Kidney capillary endothelial cell (primary cell): ENCODE results near the gene CNKSR2.

Experiments used
- DNase-seq: peaks from one replicate; pipeline ENCODE4 v3.0.0-alpha.2; 2018; ENCODE audit warnings: low spot score

CNKSR2 gene

DNA sequence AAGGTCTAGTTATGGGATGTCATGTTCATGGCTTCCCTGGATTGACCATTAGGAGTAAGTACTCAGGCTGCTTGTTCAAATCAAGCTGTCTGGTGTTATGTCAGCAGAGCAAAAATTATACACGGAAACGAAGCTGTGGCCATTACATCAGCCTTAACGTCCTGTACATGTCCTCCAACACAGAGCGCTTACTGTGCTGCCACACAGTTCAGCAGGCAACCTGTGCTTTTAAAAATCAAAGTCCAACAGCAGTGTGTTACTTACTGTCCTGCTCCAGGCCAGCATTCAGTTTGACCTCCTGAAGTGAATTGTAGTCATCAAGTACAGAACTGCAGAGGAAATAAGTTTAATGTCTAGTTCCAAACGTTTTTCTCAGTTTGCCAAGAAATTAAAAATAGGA is 237.9 kb downstream of the CNKSR2 start:
- DNase-seq: no peak

DNA sequence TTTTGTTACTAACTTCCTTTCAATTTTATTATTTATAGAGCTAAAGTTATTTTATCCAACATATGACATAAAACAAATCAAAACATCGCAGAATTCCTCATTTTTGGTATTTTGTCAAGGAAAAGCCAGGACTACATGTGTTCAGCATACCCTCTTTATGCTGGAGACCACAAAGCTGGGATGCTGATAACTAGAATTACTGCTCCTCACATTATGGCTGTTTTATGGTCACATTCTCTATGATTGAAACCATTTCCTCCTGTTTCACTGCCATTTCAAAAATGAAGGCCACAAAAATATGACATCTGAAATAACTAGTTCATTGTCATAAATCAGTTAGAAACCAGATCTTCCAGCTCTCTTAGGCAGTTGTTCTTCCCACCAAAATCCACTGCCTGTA is 242.2 kb downstream of the CNKSR2 start:
- no peak for DNase-seq

DNA sequence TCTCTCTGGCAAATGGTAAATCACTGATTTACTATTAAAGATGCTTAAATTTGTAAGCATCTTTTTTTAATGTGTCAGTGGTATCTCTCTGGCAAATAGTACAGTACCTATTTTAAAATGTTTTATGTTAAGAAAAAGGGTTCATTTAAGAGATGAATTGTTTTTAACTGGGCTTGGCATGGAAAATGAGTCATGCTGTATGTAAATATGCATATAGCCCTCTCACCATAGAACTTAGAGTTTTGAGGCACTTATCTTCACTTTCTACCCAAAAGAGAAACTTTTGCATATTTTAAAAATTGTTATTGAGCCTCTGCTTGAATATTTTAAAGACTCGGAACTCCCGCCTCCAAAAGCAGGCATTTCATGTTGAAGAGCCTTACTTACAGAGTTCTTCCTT is 246.0 kb downstream of the CNKSR2 start:
- DNase-seq: no peak

DNA sequence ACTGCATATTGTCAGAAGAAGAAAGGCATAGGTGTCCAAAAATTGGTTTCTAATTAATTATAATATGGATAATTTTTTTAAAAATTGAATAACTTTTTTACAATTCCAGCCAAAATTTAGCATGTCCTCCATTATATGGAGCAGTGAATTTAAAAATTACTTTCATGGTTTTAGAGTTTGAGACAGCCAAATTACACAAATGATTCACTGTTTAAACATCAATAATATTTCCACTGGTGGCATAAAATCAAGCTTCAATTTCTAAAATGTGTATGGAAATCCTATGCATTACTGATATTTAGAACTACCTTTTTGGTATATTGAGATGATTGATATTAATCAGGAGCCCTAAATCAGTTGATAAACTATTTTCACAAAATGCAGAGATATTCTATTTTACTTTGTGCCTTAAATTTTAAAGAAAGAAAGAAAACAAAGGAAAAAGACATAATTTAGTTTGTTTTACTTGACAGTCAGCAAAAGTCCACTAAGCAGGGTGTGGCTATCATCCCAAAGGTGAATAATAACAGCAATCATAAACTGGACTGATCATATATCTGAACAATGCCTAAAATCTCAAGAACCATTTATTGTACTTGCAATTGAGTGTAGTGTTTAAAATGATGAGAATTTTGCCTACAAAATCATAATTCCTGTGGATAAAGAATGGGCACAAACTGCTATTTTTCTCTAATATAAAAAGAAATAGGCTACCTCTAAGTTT is 249.7 kb downstream of the CNKSR2 start:
- no peak for DNase-seq

DNA sequence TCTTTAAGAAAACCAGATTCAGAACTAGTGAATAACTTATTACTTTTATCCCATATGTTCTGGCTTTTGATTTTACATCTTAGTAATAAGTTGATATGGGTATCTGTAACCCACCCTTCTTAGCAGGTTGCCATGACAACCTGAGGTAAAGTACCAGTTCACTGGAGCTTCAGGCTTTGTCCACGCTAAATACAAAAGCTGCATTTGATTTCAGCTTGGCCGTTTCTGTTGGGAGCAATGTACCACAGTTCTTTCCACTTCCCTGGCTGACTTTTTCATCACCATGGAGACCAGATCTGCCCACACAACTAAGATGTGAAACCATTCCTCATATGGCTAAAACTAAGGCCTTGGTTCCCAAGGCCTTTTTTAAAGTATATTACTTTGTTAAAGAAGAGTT is 257.8 kb downstream of the CNKSR2 start:
- no peak for DNase-seq

DNA sequence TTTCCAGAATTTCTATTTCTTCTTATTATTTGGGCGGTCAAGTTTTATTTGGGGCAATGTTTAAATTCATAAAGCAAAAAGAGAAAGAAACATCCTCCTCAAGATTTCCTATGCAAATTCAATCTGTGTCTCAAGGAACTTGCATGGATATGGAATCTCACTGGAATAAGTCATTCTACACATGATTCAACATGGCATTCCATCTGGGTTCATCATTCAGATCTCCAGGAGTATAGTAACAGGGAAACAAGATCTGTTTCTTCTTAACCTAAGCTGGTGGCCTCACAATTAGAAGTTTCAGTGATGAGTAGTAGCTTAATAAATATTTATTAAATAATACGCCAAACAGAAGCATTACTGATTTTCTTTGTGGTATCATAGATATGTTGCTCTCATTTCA is 264.1 kb downstream of the CNKSR2 start:
- no peak for DNase-seq

DNA sequence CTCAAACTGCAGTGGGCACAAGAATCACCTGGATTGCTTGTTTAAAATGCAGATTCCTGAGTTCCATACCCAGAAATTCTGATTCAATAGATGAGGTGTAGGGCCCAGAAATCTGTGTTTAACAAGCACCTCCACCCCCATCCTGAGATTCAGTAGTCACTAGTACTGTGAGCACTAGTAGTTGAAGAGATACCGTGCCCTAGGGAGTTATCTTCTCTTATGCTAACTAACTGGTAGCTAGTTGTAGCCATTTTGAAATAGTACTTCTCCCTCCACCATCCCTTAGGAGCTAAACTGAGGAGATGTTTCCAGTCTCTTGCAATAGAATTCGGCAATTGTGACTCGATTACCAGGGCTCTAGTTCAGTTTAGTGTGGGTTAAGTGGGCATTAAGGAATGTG is 265.6 kb downstream of the CNKSR2 start:
- DNase-seq: no peak

DNA sequence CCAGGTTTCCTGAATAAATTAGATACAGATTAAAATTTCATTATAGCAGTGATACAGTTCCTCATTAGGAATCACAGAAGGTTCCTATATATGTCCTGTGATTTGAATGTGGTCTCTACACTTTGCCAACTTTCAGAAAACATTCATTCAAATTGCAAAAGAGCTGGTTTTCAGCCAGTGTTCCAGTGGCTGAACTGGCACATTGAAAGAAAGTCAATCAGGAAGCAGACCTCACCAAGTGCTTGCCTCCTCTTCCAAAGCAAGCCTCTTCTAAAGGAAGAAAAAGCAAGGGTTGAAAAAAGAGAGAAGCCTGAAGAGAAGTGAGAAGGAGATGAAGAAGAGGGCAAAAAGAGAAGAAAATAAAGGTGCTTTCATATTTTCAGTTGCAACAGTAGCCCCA is 271.2 kb downstream of the CNKSR2 start:
- DNase-seq: no peak

DNA sequence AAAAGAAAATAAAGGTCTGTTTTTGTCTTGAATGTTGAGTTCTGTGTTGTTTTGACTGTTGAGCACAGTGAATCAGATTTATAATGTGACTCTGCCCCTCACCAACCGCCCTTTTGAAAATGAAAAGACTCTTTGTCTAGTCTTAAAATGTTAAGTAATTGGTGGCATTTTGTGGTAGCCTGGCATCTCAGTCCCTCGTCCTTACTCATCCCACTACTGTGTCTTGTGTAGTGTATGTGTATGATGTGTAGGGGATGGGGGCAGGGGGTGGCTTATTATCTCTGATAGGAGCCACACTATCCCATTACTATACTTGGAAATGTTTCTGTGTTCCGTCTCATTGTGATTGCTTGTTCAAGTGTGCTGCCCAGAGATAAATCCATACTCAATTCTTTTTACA is 271.7 kb downstream of the CNKSR2 start:
- DNase-seq: no peak

DNA sequence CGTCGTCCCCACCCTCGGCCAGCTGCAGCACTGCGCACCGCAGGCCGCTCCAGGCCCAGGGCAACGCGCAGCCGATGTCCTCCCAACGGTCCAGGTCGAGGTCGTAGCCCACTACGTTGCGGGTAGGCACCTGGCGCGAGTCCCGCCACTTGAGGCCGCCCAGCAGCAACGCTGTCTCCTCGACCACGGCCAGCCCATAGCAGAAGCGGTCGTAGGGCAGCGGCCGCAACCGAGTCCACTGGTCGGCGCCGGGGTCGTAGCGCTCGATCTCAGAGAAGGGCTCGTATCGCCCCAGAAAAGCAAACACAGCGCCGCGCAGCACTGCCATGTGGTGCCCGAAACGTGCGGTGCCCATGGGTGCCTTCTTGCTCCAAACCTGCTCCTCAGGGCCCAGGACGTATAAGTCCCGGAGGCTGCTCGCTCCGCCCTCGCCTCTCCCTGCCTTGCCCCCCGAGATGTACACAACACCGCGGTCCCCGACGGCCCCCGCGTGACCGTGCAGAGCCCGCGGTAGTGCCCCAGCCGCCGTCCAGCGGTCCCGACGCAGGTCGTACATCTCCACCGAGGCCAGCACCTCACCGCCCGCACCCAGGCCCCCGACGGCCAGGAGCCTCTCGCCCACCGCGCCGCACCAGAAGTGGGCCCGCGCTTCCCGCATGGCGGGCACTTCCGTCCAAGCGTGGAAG is 281.8 kb downstream of the CNKSR2 start:
- DNase-seq: no peak

DNA sequence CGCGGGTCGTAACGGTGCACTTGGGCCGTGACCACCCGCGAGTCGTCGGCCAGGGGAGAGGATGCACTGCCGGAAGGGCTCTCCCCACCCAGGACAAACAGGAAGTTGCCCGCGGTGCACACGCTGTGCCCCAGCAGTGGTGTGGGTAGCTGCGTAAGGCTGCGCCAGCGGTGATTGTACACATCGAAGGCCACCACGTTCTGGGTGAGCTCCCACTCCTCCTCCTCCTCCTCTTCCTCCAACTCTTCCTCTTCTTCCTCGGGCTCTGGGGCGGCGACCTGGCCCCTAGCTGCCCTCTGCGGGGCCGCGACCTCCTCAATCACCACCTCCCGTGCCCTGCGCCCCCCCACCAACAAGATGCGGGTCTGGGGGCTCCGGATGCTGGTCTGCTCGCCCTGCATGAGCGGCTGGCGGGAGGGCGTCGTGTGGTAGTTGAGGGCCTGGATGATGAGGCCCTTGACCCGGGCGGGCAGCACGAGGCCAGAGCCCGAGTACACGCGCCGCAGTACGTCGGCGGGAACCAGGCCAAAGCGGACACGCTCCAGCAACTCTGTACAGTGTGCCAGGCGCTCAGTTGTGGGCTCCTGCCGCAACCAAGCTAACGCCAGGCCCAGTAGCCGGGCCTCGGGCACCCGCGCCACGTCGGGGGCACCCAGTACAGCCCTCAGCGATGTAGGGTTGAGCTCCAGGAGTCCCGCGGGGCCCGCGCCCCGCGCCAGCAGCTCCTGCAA is 282.5 kb downstream of the CNKSR2 start:
- DNase-seq: no peak

DNA sequence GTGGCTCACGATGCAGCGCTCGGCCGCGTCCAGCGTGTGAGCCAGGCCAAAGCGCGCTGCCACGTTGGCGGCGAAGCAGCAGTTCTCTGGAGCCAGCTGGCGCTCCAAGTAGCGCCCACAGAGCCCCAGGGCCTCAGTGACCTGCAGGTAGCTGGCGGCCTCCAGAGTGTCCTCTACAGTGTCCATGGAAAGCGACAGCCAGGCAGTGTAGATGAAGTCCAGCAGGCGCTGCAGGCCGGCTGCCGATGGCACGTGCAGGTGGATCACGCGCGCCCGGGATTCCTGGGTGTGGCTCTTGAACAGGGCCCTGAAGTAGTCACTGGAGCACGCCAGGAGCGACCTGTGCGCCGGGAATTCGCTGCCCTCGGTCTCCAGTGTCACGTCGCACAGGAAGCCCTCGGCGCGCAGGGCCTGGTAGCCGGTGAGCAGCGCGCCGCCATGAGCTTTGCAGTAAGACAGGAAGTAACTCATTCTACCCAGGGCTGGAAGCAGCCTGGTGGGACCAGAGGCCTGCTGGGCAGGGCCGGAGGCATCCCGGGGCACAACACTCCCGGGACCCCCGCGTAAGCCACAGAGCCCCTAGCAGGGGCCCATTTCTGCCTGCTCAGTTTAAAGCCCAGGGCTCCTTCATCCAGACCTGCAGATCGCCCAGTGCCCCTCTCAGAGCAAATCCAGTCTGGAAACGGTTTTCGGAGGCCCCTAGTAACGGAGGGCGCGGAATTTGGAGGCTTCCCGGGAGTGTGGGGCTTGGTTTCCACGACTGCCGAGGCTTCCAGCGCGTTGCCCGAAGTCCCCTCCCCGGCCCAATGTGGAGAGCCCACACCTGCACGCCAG is 283.3 kb downstream of the CNKSR2 start:
- no peak for DNase-seq

DNA sequence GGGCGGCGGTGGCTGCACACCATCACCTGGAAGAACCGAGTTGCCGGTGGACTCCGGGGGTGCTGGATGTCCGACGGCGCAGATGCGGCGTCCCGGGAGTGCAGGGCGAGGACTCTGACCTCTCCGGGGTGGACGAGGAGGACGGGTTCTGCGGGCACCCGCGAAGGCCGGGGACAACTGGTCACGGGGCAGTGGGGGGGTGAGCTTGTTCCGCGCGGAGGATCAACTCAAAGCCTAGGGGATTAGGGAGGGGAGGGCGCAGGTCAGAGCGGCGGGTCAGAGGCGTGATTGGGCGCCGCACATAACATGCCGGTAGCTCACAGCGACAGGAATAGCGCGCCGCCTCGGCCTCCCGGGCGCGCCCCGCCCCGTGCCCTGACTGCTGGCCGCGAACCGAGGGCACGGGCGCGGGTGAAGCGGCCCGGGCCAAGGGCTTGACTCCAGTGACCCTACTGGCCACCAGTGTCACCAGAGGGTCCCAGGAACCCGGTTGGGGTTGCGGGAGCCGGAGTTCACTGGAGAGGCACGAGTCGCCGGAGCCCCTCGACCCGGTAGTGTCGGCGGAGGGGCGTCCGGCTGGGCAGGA is 284.0 kb downstream of the CNKSR2 start, which contains the start of gene KLHL34:
KLHL34 (minus strand) TSS at position 179 of the 586 bp plus-strand sequence. CDS start 542 bp downstream, outside the sequence.
- DNase-seq: no peak

DNA sequence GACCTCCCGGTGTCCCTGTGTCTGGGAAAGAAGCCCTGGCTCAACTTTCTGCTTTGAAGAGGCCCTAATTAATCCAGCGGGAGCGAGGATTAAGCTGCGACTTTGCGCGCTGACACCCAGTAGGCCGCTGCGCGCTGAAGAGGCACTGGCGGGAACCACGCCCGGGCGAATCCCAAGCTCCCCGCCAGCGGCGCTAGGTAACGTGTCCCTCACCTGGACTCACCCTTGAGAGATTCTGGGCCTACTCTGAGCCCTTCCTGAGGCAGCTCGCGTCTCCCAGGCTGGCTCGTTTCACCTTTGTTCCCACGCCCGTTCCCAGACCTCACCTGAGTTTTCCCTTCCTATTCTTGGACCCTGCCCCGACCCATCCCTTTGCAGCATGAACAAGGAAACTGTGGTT is 284.5 kb downstream of the CNKSR2 start:
- DNase-seq: no peak

DNA sequence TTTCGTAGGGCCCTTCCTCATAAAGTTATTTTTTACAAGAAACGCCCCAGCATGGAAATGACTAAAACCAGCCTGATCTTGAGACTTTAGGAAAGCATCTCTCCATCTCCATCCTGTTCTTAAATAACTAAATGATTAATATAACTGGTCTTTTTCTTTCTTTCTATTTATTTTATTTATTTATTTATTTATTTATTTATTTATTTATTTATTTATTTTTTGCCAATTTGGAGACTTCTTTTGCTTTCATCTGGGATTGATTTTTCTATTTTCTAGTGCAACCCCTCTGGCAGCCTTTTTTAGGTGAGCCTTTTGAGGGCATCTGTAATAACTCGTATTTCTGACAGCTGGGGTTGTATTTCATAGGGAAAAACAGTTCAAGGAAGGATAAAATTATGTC is 285.1 kb downstream of the CNKSR2 start:
- DNase-seq: no peak

DNA sequence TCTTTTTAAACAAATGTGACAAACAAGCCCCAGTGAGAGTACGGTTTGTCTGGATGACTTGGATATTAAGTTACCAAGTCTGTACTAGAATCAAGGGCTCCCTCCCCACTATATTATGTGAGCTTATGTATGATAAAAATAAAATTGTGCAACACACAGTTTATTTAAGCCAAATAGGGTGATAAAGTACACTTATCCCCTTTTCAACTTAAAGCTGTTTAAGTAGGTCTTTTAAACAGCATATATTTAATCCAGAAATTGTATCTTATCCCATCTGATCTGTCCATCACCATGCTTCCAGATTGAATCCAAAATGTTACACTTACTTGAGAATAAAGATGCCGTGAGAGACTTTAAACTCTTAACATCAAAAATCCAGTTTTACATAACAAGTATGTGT is 285.9 kb downstream of the CNKSR2 start:
- no peak for DNase-seq

DNA sequence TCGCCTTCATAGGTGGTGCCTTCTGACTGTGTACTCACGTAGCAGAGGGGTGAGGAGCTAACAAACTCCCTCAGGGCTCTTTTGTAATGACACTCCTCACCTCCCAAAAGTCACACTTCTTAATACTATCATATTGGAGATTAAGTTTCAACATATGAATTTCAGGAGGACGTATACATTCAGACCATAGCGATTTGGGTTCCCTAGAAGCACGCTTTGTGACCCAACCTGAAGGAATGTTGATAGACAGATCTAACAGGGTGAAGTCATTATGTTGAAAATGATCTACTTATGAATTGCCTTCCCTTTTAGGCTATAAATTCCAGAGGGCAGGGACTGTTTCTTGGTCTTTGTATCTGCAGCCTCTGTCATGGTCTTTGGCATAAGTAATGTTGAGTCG is 287.1 kb downstream of the CNKSR2 start:
- no peak for DNase-seq

DNA sequence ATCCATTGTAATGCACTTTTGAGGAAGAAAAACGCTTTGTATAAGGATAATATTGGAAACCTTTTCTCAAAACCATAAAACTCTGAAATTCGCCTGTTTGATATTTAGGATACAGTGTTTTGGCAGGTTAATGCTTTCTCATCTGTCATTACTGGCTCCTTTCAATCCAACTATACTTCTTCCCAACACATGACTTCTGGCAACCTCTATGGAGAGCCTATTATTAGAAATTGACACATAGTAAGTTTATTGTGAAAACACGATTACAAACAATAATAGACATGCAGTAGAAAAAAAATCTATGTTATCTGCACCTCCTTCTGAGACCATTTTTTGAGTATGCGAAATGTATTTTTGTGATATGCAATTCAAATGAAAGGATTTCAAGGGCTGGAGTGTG is 288.5 kb downstream of the CNKSR2 start:
- no peak for DNase-seq

DNA sequence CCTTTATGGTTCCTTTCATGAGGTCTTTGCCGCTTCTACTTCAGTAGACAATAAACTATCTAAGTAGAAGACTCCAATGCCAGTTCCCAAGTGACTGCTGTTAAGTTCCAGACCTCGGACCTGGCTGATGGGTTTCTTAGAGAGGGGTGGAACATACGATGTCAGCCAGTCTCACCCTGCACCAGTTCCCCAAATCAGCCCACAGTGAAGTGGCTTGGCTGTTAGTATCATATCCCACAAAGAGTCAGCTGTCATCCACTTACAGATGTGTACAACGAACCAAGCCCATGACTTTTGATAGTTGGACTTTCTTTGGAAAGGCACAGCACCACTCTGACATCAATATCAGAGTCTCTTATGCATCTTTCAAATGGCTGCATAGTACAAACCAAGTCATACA is 292.0 kb downstream of the CNKSR2 start:
- no peak for DNase-seq

DNA sequence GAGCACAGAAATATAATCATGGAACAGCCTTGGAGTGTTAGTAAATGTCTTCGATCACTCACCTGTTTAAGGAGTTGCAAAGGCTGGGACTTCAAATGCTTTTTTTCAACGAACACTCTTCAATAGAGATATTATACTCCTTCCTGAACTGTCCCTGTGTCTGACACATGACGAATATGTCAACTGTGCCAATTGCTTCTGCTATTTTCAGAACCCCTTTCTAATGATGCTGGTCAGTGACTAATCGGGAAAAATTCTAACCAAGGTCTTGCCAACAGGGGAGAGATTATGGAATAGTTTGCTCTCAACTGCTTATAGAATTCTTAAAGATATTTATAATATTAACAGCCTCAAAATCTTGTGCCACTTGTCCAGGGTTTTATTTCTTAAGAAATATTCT is 292.5 kb downstream of the CNKSR2 start:
- no peak for DNase-seq

DNA sequence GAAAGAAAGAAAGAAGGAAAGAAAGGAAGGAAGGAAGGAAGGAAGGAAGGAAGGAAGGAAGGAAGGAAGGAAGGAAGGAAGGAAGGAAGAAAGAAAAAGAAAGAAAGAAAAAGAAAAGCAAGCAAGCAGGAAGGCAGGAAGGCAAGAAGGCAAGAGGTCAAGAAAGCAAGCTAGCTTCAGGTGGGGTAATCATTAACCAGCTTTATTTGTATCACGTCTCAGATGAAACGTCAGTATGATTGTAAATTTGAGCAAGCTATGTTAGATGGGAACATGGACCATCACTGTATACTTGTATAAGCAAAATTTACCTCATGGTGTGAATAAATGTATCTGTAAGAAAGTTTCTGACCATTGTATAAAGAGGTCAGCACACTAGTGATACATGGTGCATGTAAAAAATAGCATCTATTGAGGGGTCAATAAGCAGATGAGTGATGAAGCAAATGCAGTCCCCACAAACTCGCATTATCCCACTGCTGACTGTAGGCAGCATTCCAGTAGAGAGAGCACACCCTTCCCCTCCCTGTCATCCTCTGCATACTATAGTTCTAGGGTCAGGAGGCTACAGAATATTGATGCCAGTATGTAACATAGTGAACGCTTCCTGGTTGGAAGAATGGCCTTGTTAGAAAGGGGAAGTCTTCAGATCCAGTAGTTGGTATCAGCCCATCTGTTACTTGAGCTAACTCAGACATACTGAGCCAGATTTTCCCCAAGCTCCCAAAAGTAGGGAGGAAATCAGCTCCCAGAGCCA is 300.4 kb downstream of the CNKSR2 start:
- no peak for DNase-seq
